Activated naive CD4-positive, alpha-beta T cell (primary cell): ENCODE results near the gene SLC25A40.
"Not testable (repeated sequence)": the region's sequence is repeated elsewhere in the genome, so short reads cannot be mapped to it uniquely, and the experiment has no call there.

Experiments used
- DNase-seq, 4 experiments: peaks; one replicate each; lab custom pipeline; 2025; lab: John Stamatoyannopoulos, UW

Gene SLC25A40

GRCh38 chr7:87870471-87870870, 5.7 kb downstream of the SLC25A40 start:
- DNase-seq: no peak

- DNase-seq: not testable (repeated sequence)
Observed at GRCh38 chr7:87866533-87866932, 9.6 kb downstream of the SLC25A40 start.

- DNase-seq: no peak
Observed at GRCh38 chr7:87866089-87866488, 10.1 kb downstream of the SLC25A40 start.

GRCh38 chr7:87858417-87859100, 17.6 kb downstream of the SLC25A40 start:
- DNase-seq: no peak

GRCh38 chr7:87853237-87853864, 22.8 kb downstream of the SLC25A40 start:
- no peak for DNase-seq

GRCh38 chr7:87852306-87852705, 23.9 kb downstream of the SLC25A40 start:
- no peak for DNase-seq

- DNase-seq: no peak
Observed at GRCh38 chr7:87850836-87851593, 25.1 kb downstream of the SLC25A40 start.

GRCh38 chr7:87837597-87837996, 38.6 kb downstream of the SLC25A40 start:
- no peak for DNase-seq

- DNase-seq: no peak
Observed at GRCh38 chr7:87833130-87833529, 43.0 kb downstream of the SLC25A40 start.

- DNase-seq: no peak
Observed at GRCh38 chr7:87831097-87831496, 45.1 kb downstream of the SLC25A40 start.

GRCh38 chr7:87828383-87828782, 47.8 kb downstream of the SLC25A40 start:
- not testable (repeated sequence) for DNase-seq

- not testable (repeated sequence) for DNase-seq
Observed at GRCh38 chr7:87825369-87825768, 50.8 kb downstream of the SLC25A40 start.

- not testable (repeated sequence) for DNase-seq
Observed at GRCh38 chr7:87822056-87822455, 54.1 kb downstream of the SLC25A40 start.

GRCh38 chr7:87818336-87818735, 57.8 kb downstream of the SLC25A40 start:
- DNase-seq: no peak

- no peak for DNase-seq
Observed at GRCh38 chr7:87816389-87816788, 59.8 kb downstream of the SLC25A40 start.

- DNase-seq: no peak
Observed at GRCh38 chr7:87810726-87811125, 65.4 kb downstream of the SLC25A40 start.

GRCh38 chr7:87810130-87810529, 66.0 kb downstream of the SLC25A40 start:
- DNase-seq: no peak

GRCh38 chr7:87806150-87806549, 70.0 kb downstream of the SLC25A40 start:
- no peak for DNase-seq

GRCh38 chr7:87797798-87798403, 78.3 kb downstream of the SLC25A40 start:
- DNase-seq: no peak

- no peak for DNase-seq
Observed at GRCh38 chr7:87797395-87797794, 78.8 kb downstream of the SLC25A40 start.

GRCh38 chr7:87785368-87785995, 90.7 kb downstream of the SLC25A40 start:
- DNase-seq: no peak

- DNase-seq: no peak
Observed at GRCh38 chr7:87784424-87784823, 91.7 kb downstream of the SLC25A40 start.
